ENCODE measurements around the gene SOX6. TPM values are rescaled to one million over a fixed set of nuclear protein-coding genes. Genes with fewer than 3 reads are reported as not detected.

The SOX6 gene
- polyA plus RNA-seq, 1 of the 3 experiments (the other 2 are of a cell fraction) = 0.03 TPM

DNA sequence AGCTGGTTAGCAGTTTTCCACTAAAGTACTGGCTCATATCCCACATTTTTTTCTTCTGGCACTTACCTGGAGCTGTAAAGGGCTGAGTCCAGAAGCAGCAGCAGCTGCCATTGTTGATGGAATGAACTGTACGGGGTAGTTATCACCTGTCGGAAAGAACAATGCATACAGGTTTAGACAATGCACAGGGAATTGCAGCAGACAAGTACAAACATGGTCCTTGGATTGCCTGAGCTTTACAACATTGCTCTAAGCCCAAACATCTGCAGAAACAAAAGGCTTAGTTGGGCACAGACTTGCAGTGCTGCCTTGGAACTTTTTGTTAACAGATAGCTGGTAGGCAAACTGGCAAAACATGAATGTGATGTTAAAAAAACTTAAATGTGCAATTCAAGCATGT, 258.8 kb downstream of the SOX6 start:
- ChIA-PET CTCF (interaction anchor here (0.7 to 1.4 kb wide), 5 partner anchors 12 to 507 kb away, joined by 3 to 4 read pairs (median 3); no protein-coding TSS in a partner anchor), POLR2A (no interaction called here)
- H3K4me2 ChIP-seq = no peak overlapping the region
- H4K20me1 ChIP-seq (ENCODE audit: insufficient read depth) = no peaks in the 10 kb centered on the region
- no peaks in the 10 kb centered on the region for H3K36me3 ChIP-seq (replicated peaks in 1 of 2; ENCODE audit: control insufficient read depth in 1 of 2, insufficient read depth in 2 of 2, low read length in 1 of 2)
- no peak overlapping the region for H3K27ac ChIP-seq (ENCODE audit: low read depth in 2 of 2, low read length in 1 of 2)
- 65% methylated on average over 2 of the region's 2 CpGs for WGBS (ENCODE audit: low lambda C conversion rate)
- H3K9me2 ChIP-seq = no peaks in the 10 kb centered on the region
- no peak overlapping the region for H3K4me3 ChIP-seq (ENCODE audit: low read depth in 2 of 2, low read length in 1 of 2)
- no peaks in the 10 kb centered on the region for H3F3A ChIP-seq (replicated peaks; ENCODE audit: insufficient read depth)
- no peak for DNase-seq
- H3K4me1 ChIP-seq (ENCODE audit: control insufficient read depth in 1 of 2, insufficient read depth in 2 of 2, low read depth in 1 of 2, low read length in 1 of 2) = peaks cover 0 to 2% of the 10 kb centered on the region in 2 experiments; a peak in 3 of 4 replicates
- no peak overlapping the region for H2AFZ ChIP-seq (ENCODE audit: low read depth)
- H3K79me2 ChIP-seq (ENCODE audit: insufficient read depth) = no peaks in the 10 kb centered on the region
- no peak for TF ChIP-seq TEAD4 (IDR thresholded peaks at IDR 0.05; ENCODE audit: borderline replicate concordance, insufficient read depth)
- TF ChIP-seq FOXM1 (IDR thresholded peaks at IDR 0.05; ENCODE audit: low read depth) = no peak
- no peaks in the 10 kb centered on the region for H3K9me3 ChIP-seq
- no peak overlapping the region for H3K9ac ChIP-seq
- no peaks in the 10 kb centered on the region for H3K27me3 ChIP-seq (ENCODE audit: insufficient read depth)

DNA sequence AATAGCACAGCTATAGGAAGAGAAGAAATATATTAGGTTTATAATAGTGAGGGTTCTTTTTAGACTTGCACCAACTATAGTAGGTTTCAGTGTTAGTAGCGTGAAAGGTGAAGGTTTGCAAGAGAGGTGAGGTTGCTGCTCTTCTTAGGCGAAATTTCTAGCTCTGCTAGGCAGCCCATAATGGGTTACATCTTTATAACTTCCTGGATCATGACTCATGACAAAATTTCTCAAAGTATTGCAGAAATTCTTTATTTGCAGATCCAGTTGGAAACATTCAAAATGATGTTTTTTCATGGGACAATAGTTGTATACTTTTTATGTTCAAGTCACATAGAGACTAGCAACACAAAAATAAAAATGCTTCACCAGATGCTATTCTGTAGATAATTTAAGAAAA, 260.0 kb downstream of the SOX6 start:
- Histone ChIP-seq H3K4me3 (ENCODE audit: low read depth in 2 of 2, low read length in 1 of 2) (no peak overlapping the region), H3K4me2 (no peak overlapping the region), H3K27ac (ENCODE audit: low read depth in 2 of 2, low read length in 1 of 2) (no peak overlapping the region), H3K4me1 (ENCODE audit: control insufficient read depth in 1 of 2, insufficient read depth in 2 of 2, low read depth in 1 of 2, low read length in 1 of 2) (peaks cover 0 to 2% of the 10 kb centered on the region in 2 experiments; a peak in 3 of 4 replicates), H3K9me2 (no peaks in the 10 kb centered on the region), H3F3A (replicated peaks; ENCODE audit: insufficient read depth) (no peaks in the 10 kb centered on the region), H2AFZ (ENCODE audit: low read depth) (no peak overlapping the region), H3K36me3 (replicated peaks in 1 of 2; ENCODE audit: control insufficient read depth in 1 of 2, insufficient read depth in 2 of 2, low read length in 1 of 2) (no peaks in the 10 kb centered on the region), H4K20me1 (ENCODE audit: insufficient read depth) (no peaks in the 10 kb centered on the region), H3K79me2 (ENCODE audit: insufficient read depth) (no peaks in the 10 kb centered on the region), H3K9ac (no peak overlapping the region), H3K27me3 (ENCODE audit: insufficient read depth) (no peaks in the 10 kb centered on the region), H3K9me3 (no peaks in the 10 kb centered on the region)
- TF ChIP-seq JUND (IDR thresholded peaks at IDR 0.05) = no peak
- TF ChIP-seq CHD2 (IDR thresholded peaks at IDR 0.05; ENCODE audit: low read length, partially characterized antibody) = no peak
- WGBS (ENCODE audit: low lambda C conversion rate) = 64% methylated on average over 2 of the region's 2 CpGs
- CTCF ChIA-PET = no interaction called here
- POLR2A ChIA-PET = no interaction called here
- no peak for DNase-seq

GRCh38 chr11:16095756-16096155, 260.6 kb downstream of the SOX6 start:
- H4K20me1 ChIP-seq (ENCODE audit: insufficient read depth) = no peaks in the 10 kb centered on the region
- ChIA-PET CTCF (no interaction called here), POLR2A (no interaction called here)
- H3K4me2 ChIP-seq = no peak overlapping the region
- H3K36me3 ChIP-seq (replicated peaks in 1 of 2; ENCODE audit: control insufficient read depth in 1 of 2, insufficient read depth in 2 of 2, low read length in 1 of 2) = no peaks in the 10 kb centered on the region
- H3K9ac ChIP-seq = no peak overlapping the region
- peaks cover 0 to 2% of the 10 kb centered on the region in 2 experiments; a peak in 3 of 4 replicates for H3K4me1 ChIP-seq (ENCODE audit: control insufficient read depth in 1 of 2, insufficient read depth in 2 of 2, low read depth in 1 of 2, low read length in 1 of 2)
- no peaks in the 10 kb centered on the region for H3K27me3 ChIP-seq (ENCODE audit: insufficient read depth)
- no peaks in the 10 kb centered on the region for H3K9me2 ChIP-seq
- H3K4me3 ChIP-seq (ENCODE audit: low read depth in 2 of 2, low read length in 1 of 2) = no peak overlapping the region
- no peak for DNase-seq
- 36% methylated on average over 1 of the region's 1 CpG for WGBS (ENCODE audit: low lambda C conversion rate)
- H3F3A ChIP-seq (replicated peaks; ENCODE audit: insufficient read depth) = no peaks in the 10 kb centered on the region
- TF ChIP-seq ELF1 (IDR thresholded peaks at IDR 0.05) (no peak), RAD21 (IDR thresholded peaks at IDR 0.05; ENCODE audit: low read length) (no peak), IRF3 (IDR thresholded peaks at IDR 0.05; ENCODE audit: low read depth, low read length) (no peak), RXRA (IDR thresholded peaks at IDR 0.05; ENCODE audit: borderline replicate concordance, low read depth) (no peak), NRF1 (IDR thresholded peaks at IDR 0.05; ENCODE audit: low read depth, low read length) (no peak), USF2 (IDR thresholded peaks at IDR 0.05; ENCODE audit: borderline replicate concordance, low read depth, low read length) (no peak), SIN3A (IDR thresholded peaks at IDR 0.05; ENCODE audit: borderline replicate concordance, low read depth, low read length) (no peak), FOXJ3 (CRISPR knock-in tag; IDR thresholded peaks at IDR 0.05) (no peak), EP300 (IDR thresholded peaks at IDR 0.05; ENCODE audit: borderline replicate concordance in 1 of 2, low read depth in 1 of 2, low read length in 1 of 2) (no peak), EZH2phosphoT487 (IDR thresholded peaks at IDR 0.05; ENCODE audit: borderline replicate concordance, low read depth) (no peak), SMC3 (IDR thresholded peaks at IDR 0.05; ENCODE audit: low read depth, low read length) (no peak), FOSL2 (IDR thresholded peaks at IDR 0.05; ENCODE audit: borderline replicate concordance, low read depth) (no peak), CHD2 (IDR thresholded peaks at IDR 0.05; ENCODE audit: low read length, partially characterized antibody) (no peak)
- TF ChIP-seq, protein P1, sequence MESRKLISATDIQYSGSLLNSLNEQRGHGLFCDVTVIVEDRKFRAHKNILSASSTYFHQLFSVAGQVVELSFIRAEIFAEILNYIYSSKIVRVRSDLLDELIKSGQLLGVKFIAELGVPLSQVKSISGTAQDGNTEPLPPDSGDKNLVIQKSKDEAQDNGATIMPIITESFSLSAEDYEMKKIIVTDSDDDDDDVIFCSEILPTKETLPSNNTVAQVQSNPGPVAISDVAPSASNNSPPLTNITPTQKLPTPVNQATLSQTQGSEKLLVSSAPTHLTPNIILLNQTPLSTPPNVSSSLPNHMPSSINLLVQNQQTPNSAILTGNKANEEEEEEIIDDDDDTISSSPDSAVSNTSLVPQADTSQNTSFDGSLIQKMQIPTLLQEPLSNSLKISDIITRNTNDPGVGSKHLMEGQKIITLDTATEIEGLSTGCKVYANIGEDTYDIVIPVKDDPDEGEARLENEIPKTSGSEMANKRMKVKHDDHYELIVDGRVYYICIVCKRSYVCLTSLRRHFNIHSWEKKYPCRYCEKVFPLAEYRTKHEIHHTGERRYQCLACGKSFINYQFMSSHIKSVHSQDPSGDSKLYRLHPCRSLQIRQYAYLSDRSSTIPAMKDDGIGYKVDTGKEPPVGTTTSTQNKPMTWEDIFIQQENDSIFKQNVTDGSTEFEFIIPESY (IDR thresholded peaks at IDR 0.05; ENCODE audit: borderline replicate concordance, low read depth) = no peak
- TF ChIP-seq, protein P2, sequence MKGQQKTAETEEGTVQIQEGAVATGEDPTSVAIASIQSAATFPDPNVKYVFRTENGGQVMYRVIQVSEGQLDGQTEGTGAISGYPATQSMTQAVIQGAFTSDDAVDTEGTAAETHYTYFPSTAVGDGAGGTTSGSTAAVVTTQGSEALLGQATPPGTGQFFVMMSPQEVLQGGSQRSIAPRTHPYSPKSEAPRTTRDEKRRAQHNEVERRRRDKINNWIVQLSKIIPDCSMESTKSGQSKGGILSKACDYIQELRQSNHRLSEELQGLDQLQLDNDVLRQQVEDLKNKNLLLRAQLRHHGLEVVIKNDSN (IDR thresholded peaks at IDR 0.05; ENCODE audit: borderline replicate concordance, low read depth) = no peak
- H3K9me3 ChIP-seq = no peaks in the 10 kb centered on the region
- H3K27ac ChIP-seq (ENCODE audit: low read depth in 2 of 2, low read length in 1 of 2) = no peak overlapping the region
- H3K79me2 ChIP-seq (ENCODE audit: insufficient read depth) = no peaks in the 10 kb centered on the region
- H2AFZ ChIP-seq (ENCODE audit: low read depth) = no peak overlapping the region

Data from SK-N-SH (cell line).